HG03060 (cell line): ENCODE results near the gene HS3ST6.
"Not testable (repeated sequence)": the region's sequence is repeated elsewhere in the genome, so short reads cannot be mapped to it uniquely, and the experiment has no call there.

Experiments
- ATAC-seq: cut with Tn5 transposase; IDR thresholded peaks from one replicate; pipeline ENCODE4 v1.9.1; 2021; ENCODE audit warnings: low read depth, moderate number of reproducible peaks; ENCODE audit not compliant: unreplicated experiment

HS3ST6 gene

GRCh38 chr16:1884155-1884760, 34.0 kb downstream of the HS3ST6 start:
- ATAC-seq, result no peak

GRCh38 chr16:1881172-1881571, 37.0 kb downstream of the HS3ST6 start:
- not testable (repeated sequence) for ATAC-seq

GRCh38 chr16:1879477-1879876, 38.7 kb downstream of the HS3ST6 start:
- no peak for ATAC-seq

GRCh38 chr16:1878256-1878655, 40.0 kb downstream of the HS3ST6 start:
- ATAC-seq, result no peak

- no peak for ATAC-seq
These were observed 40.4 kb downstream of the HS3ST6 start for GRCh38 chr16:1877804-1878203.

GRCh38 chr16:1877089-1877488, 41.1 kb downstream of the HS3ST6 start:
- ATAC-seq, result no peak

- no peak for ATAC-seq
These were observed 41.7 kb downstream of the HS3ST6 start for GRCh38 chr16:1876468-1876867.

- ATAC-seq, result not testable (repeated sequence)
These were observed 42.1 kb downstream of the HS3ST6 start for GRCh38 chr16:1876066-1876465.

GRCh38 chr16:1874854-1875253, 43.4 kb downstream of the HS3ST6 start:
- no peak for ATAC-seq

GRCh38 chr16:1871974-1872635, 46.1 kb downstream of the HS3ST6 start, which contains the start of gene MEIOB:
Gene MEIOB (minus strand): TSS chr16:1872164. CDS start chr16:1868175, 3,989 bp downstream.
- no peak for ATAC-seq

GRCh38 chr16:1870365-1871082, 47.7 kb downstream of the HS3ST6 start:
- no peak for ATAC-seq

- ATAC-seq, result no peak
These were observed 52.1 kb downstream of the HS3ST6 start for GRCh38 chr16:1865902-1866690.

- no peak for ATAC-seq
These were observed 54.3 kb downstream of the HS3ST6 start for GRCh38 chr16:1863681-1864460.

- no peak for ATAC-seq
These were observed 55.8 kb downstream of the HS3ST6 start for GRCh38 chr16:1862394-1862793.

GRCh38 chr16:1861730-1862129, 56.5 kb downstream of the HS3ST6 start:
- no peak for ATAC-seq
